Activated CD4-positive, alpha-beta T cell treated with anti-CD3 and anti-CD28 coated beads, Interleukin-2, Interleukin-6, amounts not matched to agents 100 ng/mL and 50 ng/mL, durations not matched to agents 16 hours and 8 hours (primary cell): ENCODE data around the gene ZNF212.
"Not testable (repeated sequence)": the region's sequence is repeated elsewhere in the genome, so short reads cannot be mapped to it uniquely, and the experiment has no call there.

ENCODE experiments used
- DNase-seq: peaks from one replicate; pipeline ENCODE4 v3.0.0-alpha.2; 2020

ZNF212 gene

DNA sequence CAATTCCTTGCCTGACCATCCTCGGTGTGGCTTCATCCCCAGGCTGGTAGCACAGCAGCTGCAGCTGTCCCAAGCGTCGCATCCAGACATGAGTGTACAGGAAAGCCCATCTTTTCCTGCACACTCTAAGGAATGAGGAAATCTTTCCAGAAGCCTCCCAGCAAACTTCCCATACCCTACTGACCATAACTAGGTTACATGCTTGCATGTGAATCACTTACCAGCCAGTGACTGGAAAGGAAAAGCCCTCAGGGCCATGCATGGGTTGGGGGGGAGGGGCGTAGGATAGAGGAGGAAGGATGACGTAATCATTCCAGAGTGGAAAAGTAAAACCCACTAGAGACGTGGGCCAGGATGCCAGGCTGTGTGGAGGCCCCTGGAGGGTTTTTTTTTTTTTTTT is 18.9 kb upstream of the ZNF212 start:
- DNase-seq, result no peak

DNA sequence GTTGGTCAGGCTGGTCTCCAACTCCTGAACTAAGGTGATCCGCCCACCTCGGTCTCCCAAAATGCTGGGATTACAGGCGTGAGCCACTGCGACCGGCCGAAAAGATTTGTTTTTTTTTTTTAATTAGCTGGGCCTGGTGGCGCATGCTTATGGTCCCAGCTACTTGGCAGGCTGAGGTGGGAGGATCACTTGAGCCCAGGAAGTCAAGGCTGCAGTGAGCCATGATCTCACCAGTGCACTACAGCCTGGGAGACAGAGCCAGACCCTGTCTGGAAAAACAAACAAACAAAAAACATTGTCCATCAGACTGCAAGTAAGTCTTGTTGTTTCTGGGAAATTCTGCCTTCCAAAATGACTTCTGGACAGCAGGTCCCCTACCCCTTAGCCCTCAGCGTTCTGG is 16.3 kb upstream of the ZNF212 start:
- no peak for DNase-seq

DNA sequence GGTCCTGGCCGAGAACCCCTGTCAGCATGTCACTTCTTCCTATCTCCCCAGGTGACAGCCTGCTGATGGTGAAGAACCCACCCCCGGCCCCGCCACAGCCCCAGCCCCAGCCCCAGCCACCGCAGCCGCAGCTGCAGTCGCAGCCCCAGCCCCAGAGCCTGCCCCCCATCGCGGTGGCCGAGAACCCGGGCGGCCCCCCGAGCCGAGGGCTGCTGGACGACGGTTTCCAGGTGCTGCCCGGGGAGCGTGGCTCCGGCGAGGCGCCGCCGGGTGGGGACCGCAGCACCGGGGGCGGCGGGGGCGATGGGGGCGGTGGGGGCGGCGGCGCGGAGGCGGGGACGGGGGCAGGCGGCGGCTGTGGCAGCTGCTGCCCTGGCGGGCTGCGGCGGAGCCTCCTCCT is 15.7 kb upstream of the ZNF212 start:
- no peak for DNase-seq

DNA sequence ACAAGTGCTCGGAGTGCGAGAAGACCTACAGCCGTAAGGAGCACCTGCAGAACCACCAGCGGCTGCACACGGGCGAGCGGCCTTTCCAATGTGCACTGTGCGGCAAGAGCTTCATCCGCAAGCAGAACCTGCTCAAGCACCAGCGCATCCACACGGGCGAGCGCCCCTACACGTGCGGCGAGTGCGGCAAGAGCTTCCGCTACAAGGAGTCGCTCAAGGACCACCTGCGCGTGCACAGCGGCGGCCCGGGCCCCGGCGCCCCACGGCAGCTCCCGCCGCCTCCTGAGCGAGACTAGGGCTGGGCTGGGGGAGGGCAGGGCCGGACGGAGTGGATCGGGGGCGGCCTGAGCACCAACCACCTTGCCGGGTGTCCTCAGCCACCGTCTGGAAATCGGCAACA is 15.1 kb upstream of the ZNF212 start:
- no peak for DNase-seq

DNA sequence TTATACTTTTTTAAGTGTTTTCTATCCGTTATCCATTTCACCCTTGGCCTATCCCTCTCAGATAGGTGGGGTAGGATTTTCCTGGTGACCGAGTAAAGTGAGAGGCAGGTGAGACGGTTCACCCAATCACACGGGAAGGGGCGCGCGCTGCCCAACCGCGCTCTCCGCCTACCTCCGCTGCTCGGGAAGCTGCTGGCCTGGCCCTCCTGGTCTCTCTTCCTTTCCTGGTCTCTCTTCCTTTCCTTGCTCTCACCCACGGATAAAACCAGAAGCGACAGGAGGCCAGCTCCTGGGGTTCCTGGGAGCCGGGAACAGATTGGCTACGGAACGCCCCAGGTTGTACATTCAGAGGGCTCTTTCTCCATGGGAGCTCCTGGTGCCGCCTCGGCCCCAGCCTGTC is 14.3 kb upstream of the ZNF212 start:
- no peak for DNase-seq

DNA sequence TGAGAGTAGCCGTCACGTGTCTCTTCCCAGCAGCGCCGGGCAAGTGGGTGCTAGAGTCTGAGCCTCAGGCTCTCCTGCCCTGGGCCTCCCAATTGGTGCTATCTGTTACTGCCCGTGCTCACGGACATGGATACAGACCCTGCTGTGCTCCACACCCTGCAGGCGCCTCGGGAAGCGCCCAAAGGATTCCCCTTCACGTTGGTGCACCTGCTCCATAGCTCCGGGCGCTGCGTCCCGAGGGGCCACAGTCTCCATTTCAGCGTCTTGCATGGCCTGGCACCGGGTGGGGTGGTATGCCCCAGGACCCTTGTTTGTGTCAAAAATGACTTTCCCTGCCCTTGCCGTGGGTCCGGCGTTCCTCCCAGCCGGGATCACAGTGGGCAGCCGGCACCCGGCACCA is 13.8 kb upstream of the ZNF212 start:
- no peak for DNase-seq

DNA sequence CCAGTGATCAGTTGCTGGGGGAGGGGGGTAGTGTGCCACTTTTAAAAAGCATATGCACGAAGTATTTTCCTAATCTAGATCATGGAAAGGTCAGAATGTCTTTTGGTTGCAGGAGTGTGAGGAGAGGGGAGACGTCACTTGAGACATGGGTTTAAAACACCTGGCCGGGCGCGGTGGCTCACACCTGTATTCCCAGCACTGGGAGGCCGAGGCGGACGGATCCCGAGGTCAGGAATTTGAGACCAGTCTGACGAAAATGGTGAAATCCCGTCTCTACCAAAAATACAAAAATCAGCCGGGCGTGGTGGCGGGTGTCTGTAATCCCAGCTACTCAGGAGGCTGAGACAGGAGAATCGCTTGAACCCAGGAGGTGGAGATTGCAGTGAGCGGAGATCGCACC is 13.1 kb upstream of the ZNF212 start:
- not testable (repeated sequence) for DNase-seq

DNA sequence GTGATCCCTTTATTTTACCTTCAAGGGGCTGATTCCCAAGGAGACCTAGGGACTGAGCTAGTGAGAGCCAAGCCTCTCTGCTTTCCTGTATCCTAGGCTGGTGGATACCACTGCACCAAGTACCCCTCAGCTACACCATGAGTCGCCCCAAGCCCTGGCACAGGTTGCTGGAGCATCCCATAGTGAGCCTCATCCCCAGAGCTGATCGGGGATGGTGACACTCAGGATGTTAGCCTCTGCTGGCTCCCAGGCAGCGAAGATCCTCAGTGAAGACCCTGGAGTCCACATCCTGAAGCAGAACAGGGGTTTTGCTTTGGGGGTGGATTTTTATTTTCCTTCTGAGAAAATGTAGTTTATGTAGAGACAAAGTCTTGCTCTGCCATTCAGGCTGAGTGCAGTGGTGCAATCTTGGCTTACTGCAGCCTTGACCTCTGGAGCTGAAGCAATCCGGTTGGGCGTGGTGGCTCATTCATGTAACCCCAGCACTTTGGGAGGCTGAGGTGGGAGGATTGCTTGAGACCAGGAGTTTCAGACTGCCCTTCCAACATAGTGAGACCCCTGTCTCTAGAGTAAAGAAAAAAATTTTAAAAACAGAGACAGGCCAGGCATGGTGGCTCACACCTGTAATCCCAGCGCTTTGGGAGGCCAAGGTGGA is 12.5 kb upstream of the ZNF212 start:
- no peak for DNase-seq

DNA sequence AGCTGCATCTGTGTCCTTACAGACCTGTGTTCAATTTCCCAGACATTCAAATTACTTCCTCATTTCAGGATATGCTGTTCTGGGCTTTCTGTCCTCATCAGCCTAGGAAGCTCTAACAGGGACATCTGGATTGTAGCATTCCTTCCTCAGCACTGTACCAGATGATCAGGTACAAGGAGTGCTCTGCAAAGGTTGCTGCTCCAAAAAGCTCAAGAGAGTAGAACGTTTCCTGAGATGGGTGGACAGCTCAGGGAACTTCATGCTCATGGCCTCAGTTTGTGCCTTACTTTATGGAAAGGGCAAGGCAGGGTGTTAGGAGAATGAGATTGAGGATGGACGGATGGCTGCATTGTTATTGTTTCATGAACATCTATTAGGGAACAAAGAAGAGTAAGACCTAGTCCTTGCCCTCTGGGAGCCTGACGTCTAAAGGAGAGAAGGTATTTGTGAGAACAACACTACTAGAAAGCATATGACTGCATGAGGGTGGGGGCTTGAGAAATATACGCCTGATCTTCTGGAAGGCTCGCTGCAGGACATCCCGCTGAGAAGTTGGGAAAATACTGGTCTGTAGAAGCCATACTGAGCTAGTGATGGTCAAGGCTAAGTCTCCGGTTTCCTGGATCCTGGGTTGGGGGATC is 10.5 kb upstream of the ZNF212 start:
- DNase-seq, result no peak

DNA sequence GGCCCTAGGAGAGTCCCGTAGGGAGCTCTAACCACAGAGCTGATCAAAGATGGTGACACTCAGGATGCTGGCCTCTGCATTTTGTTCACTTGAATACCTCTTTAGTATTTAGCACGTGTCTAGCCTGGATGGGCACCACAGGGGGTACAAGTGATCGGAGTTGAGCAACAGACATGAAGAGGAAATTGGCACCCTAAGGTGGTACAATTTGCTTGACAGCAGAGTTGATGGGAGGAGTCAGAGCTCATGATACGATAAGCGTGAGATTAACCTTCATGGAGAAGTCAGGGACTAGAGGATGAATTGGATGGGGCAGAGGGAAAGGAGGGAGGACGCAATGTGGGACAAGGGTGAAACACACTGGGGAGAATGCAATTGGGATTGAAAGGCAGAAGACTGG is 9.9 kb upstream of the ZNF212 start:
- no peak for DNase-seq

DNA sequence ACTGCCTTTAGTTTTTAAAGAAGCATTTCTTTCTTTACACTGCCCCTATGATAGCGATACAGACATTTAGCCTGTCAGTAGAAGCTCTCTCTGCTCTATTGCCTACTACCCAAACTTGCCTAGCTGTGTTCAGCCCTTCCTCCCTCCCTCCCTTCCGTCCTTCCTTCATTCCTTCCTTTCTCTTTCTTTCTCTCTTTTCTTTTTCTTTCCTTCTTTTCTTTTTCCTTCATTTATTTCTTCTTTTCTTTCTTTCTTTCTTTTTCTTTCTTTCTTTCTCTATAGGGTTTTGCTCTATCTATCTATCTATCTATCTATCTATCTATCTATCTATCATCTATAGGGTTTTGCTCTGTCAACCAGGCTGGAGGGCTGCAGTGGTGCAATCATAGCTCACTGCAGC is 7.1 kb upstream of the ZNF212 start:
- no peak for DNase-seq

DNA sequence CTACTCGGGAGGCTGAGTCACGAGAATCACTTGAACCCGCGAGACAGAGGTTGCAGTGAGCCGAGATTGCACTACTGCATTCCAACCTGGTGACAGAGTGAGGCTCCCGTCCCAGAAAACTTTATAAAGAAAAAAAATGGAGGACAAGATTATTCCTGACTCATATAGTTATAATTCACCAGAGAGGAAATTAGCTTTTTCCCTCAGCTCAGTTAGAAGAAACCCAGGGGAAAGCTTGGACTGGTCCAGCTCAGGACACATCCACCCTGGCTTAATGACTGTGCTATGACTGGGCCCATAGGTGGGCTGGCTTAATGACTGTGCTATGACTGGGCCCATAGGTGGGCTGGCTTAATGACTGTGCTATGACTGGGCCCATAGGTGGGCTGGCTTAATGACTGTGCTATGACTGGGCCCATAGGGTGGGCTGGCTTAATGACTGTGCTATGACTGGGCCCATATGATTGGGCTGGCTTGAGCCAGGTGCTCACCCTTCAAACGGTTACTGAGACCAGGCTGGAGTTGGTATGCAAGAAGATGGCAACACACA is 5.7 kb upstream of the ZNF212 start:
- DNase-seq, result not testable (repeated sequence)

DNA sequence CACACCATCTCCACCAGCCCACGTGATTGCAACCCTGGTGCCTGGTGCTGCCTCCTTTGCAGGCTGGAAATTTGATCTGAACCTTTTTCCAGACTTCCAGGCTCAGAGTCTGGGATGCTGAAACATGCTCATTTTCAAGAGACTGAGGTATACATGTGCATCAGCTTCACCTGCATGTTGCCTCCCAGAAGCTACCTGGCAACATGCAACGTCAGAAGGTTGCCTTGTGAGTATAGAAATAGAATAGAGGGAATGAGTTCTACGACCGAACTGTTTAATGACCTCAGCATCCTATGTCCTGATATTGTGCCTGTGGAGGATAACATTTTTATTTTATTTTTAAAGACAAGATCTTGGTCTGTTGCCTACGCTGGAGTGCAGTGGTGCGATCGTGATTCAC is 1.9 kb upstream of the ZNF212 start:
- no peak for DNase-seq

DNA sequence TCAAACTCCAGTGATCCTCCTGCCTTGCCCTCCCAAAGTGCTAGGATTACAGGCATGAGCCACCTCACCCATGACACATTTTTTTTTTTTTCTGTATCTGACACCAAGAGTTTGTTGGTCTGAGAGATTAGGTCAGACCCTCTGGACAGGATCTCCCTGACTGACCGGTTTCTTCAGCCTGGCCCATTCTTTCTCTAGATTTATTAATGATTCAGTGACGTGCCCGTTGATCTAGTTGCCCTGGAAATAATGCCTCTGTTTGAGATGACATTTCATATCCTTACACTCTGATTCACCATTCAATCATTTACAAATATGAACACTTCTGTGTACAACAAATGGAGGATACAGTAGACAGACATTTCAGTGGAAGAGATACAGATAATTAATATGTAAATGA is 1.4 kb upstream of the ZNF212 start:
- DNase-seq, result no peak

DNA sequence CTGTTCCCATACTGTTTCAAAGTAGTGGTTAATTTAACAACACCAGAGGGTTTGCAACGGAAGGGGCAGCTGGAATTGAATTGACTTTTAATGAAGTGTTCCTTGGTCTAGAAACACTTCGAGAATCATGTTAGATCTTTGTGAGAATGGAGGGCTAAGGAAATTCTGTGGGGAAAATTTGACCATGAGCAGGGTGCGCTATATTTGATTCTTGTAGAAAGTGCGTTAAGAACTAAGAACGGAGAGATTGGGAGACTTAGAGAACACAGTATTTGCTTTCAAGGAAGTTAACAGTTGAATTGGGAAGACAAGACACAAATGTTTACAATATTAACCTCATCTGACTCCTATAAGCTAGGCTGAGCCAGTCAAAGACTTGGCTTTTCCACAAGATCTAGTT is 1.2 kb downstream of the ZNF212 start:
- no peak for DNase-seq

DNA sequence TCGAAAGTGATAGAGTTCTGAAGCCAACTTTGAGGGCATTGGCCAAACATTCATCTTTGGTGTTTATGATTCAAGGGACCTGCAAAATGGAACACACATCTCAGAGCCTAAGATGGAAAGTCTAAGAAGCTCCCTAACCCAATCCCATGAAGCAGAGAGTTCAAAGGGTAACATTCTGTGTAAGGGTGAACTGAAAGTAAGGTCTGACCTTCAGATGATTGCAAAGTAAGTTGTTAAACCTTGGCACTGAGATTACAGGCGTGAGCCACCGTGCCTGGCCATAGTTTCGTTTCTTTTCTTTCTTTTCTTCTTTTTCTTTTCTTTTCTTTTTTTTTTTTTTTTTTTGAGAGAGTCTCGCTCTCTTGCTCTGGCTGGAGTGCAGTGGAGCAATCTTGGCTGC is 2.2 kb downstream of the ZNF212 start:
- no peak for DNase-seq

DNA sequence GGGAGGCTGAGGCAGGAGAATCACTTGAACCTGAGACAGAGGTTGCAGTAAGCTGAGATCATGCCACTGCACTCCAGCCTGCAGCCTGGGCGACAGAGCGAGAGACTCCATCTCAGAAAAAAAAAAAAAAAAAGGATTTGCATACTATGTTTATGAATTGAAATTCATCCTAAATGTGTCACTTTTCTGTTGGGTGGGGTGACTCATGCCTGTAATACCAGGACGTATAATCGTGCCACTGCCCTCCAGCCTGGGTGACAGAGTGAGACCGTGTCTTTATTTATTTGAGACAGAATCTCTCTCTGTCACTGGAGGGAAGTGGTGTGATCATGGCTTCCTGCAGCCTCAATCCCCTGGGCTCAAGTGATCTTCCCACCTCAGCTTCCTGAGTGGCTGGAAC is 5.8 kb downstream of the ZNF212 start:
- peak; percentile 76 for DNase-seq

DNA sequence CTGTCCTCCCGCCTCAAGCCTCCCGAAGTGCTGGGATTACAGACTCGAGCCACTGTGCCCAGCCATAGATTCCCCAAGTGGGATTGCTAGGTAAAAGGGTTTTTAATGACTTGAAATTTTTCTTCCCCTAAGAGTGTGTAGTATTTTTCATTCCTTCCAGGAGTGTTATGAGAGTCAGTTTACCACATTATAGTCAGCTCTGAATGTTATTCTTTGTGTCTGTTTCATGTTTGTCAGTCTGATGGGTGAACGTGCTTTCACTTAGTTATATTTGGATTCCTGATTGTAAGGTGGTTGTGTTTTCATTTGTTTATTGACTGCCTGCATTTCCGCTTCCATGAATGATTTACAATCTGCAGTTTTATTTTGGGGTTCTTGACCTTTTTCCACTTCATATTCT is 6.3 kb downstream of the ZNF212 start:
- DNase-seq, result peak; percentile 42

DNA sequence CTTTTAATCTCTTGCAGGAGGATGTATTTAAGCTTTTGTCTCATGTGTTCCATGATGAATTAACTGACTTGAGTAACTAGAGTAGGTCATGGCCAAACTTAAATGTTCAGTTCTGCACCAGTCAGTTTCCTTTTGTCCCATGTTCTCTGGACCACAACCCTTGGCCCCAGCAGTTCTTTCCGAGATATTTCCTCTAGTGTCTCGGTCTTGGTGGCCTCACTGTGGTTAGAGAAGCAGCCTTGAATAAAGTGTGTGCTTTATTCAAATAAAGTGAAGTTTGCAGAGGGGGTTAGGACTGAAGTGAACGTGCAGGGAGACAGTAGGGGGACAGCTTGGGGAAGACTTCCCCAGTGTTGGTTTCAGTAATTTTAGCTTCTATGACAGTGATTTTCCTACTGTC is 9.3 kb downstream of the ZNF212 start:
- peak; percentile 28 for DNase-seq

DNA sequence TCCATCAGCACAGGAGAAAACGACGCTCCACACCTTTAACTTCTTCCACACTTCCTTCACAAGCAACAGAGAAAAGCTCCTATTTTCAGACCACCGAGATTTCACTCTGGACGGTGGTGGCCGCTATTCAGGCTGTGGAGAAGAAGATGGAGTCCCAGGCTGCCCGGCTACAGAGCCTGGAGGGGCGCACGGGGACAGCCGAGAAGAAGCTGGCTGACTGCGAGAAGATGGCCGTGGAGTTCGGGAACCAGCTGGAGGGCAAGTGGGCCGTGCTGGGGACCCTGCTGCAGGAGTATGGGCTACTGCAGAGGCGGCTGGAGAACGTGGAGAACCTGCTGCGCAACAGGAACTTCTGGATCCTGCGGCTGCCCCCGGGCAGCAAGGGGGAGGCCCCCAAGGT is 10.7 kb downstream of the ZNF212 start:
- DNase-seq, result not testable (repeated sequence)

DNA sequence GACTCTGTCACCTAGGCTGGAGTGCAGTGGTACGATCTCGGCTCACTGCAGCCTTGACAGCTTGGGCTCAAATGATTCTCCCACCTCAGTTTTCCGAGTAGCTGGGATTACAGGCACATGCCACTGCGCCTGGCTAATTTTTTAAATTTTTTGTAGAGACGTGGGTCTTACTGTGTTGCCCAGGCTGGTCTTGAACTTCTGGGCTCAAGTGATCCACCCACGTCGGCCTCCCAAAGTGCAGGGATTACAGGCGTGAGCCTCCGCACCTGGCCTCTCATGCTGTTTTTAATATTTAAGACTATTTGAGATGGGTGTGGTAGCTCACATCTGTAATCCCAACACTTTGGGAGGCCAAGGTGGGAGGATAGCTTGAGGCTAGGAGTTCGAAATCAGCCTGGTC is 12.1 kb downstream of the ZNF212 start:
- DNase-seq, result not testable (repeated sequence)

DNA sequence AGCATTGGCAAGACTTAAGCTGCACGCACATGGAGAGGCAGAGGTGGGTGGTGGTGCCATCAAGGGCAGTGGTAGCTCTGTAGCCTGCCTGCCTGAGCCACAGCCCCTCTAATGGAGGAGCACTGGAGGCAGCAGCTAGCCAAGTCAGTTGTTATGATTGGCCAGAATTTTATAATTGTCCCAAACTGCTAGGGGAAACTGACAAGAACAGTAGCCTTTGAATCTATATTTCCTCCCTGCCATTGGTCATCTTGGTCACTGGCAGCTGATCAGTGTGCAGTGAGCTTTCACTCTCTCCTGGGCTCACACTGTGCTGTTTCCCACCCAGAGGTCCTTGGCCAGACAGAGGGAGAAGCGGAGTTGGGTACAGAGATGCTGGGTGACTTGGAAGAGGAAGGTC is 12.9 kb downstream of the ZNF212 start:
- no peak for DNase-seq

DNA sequence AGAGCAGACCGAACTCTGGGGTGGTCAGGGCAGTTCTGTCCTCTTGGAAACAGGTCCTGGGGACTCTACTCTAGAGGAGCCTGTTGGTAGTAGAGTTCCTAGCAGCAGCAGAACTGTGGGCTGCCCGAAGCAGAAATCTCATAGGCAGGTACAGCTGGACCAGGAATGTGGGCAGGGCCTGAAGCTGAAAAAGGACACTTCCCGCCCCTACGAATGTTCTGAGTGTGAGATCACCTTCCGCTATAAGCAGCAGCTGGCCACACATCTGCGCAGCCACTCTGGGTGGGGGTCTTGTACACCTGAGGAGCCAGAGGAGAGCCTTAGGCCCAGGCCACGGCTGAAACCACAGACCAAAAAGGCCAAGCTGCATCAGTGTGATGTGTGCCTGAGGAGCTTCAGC is 14.2 kb downstream of the ZNF212 start:
- no peak for DNase-seq

DNA sequence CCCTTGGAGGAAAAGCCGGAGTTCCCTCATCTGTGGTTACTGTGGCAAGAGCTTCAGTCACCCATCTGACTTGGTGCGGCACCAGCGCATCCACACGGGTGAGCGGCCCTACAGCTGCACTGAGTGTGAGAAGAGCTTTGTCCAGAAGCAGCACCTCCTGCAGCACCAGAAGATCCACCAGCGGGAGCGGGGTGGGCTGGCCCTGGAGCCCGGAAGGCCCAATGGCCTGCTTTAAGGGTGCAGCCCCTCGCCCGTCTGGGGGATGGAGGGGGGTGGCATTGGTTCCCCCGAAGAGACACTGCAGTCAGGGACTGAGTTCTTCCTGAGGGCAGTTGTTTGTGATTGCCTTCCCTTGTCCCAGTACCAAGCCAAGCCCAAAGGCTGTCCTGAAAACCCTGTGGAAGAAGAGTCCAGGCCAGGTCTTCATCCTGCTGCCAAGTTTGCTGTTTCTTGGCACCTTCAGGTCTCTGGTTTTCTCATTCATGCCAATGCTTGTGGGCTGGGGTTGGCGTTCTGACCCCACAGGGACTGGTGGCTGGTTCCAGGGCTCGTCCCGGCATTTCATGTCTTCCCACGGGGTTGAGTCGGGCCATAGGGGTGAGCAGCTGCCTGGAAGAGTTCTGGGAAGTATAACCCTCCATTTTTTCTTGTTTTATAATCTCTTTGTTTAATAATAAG is 14.9 kb downstream of the ZNF212 start:
- DNase-seq, result no peak
